DND-41 (cell line): ENCODE data around the gene RAB4B.

ENCODE experiments used
- CTCF ChIP-seq: IDR thresholded peaks from 2 replicates; pipeline ENCODE4 v1.5.1; 2012; ENCODE audit warnings: borderline replicate concordance, low read length, moderate library complexity, mild to moderate bottlenecking; ENCODE audit not compliant: poor library complexity, severe bottlenecking; ENCODE audit errors: extremely low read depth
- EZH2 ChIP-seq: IDR thresholded peaks from 3 replicates; pipeline ENCODE4 v1.6.1; 2012; ENCODE audit warnings: borderline replicate concordance, low read depth, mild to moderate bottlenecking, moderate library complexity, low read length, inconsistent platforms; ENCODE audit not compliant: severe bottlenecking

GRCh38 chr19:40806423-40807146, 28.5 kb downstream of the RAB4B start:
- TF ChIP-seq CTCF = peak; percentile 68
- TF ChIP-seq EZH2 = no peak
